Measurements from ENCODE around the gene LRRC4C. TPM values are rescaled to one million over a fixed set of nuclear protein-coding genes. Genes with fewer than 3 reads are reported as not detected.

The LRRC4C gene
- total RNA-seq, 3 donors from 2014 or later (not counting 1 experiment from before 2014, with no cell fraction given): not detected

- Histone ChIP-seq H3K36me3 (ENCODE audit: control insufficient read depth, insufficient read depth, low read length) (no peaks in the 10 kb centered on the region), H3K4me1 (ENCODE audit: control insufficient read depth, insufficient read depth, low read length) (no peaks in the 10 kb centered on the region), H3K4me3 (ENCODE audit: low read length) (no peak overlapping the region), H3K27me3 (ENCODE audit: control insufficient read depth, insufficient read depth, low read length) (no peaks in the 10 kb centered on the region), H3K27ac (ENCODE audit: low read length) (no peak overlapping the region), H3K9me3 (ENCODE audit: control insufficient read depth, insufficient read depth, low read length) (peaks cover 2% of the 10 kb centered on the region)
- H3K27me3 Mint-ChIP-seq (ENCODE audit: low read depth in 2 of 2): no peaks in the 10 kb centered on the region
- TF ChIP-seq CTCF (IDR thresholded peaks at IDR 0.05): no peak
- intact Hi-C loops (cut with micrococcal nuclease): no loop called here
- H3K27ac Mint-ChIP-seq: no peak overlapping the region
- H3K4me3 Mint-ChIP-seq: no peak overlapping the region
- no peaks in the 10 kb centered on the region for H3K36me3 Mint-ChIP-seq
- 63% methylated on average over 2 of the region's 2 CpGs for WGBS (ENCODE audit: insufficient coverage)
- H3K4me1 Mint-ChIP-seq: no peaks in the 10 kb centered on the region
- H3K9me3 Mint-ChIP-seq: peaks cover 14 to 18% of the 10 kb centered on the region in 2 donors
- DNase-seq (no peak), ATAC-seq (no peak)
Measured at GRCh38 chr11:40139536-40139935, 1319.9 kb downstream of the LRRC4C start.

- intact Hi-C loops (cut with micrococcal nuclease): no loop called here
- Histone ChIP-seq H3K9me3 (ENCODE audit: control insufficient read depth, insufficient read depth, low read length) (peaks cover 2% of the 10 kb centered on the region), H3K27ac (ENCODE audit: low read length) (no peak overlapping the region), H3K36me3 (ENCODE audit: control insufficient read depth, insufficient read depth, low read length) (no peaks in the 10 kb centered on the region), H3K4me3 (ENCODE audit: low read length) (no peak overlapping the region), H3K27me3 (ENCODE audit: control insufficient read depth, insufficient read depth, low read length) (no peaks in the 10 kb centered on the region), H3K4me1 (ENCODE audit: control insufficient read depth, insufficient read depth, low read length) (no peaks in the 10 kb centered on the region)
- 98% methylated on average over 3 of the region's 3 CpGs for WGBS (ENCODE audit: insufficient coverage)
- Mint-ChIP-seq H3K27ac (no peak overlapping the region), H3K4me3 (no peak overlapping the region), H3K4me1 (no peaks in the 10 kb centered on the region), H3K9me3 (peaks cover 18 to 22% of the 10 kb centered on the region in 2 donors), H3K27me3 (ENCODE audit: low read depth in 2 of 2) (no peaks in the 10 kb centered on the region), H3K36me3 (no peaks in the 10 kb centered on the region)
- no peak for DNase-seq
- no peak for TF ChIP-seq CTCF (IDR thresholded peaks at IDR 0.05)
- no peak for ATAC-seq
Measured at GRCh38 chr11:40139066-40139465, 1320.4 kb downstream of the LRRC4C start.

- no peaks in the 10 kb centered on the region for H3K36me3 Mint-ChIP-seq
- no peak for TF ChIP-seq CTCF (IDR thresholded peaks at IDR 0.05)
- no peaks in the 10 kb centered on the region for H3K27me3 ChIP-seq (ENCODE audit: control insufficient read depth, insufficient read depth, low read length)
- H3K4me1 ChIP-seq (ENCODE audit: control insufficient read depth, insufficient read depth, low read length): no peaks in the 10 kb centered on the region
- ATAC-seq (no peak), DNase-seq (no peak)
- no peaks in the 10 kb centered on the region for H3K36me3 ChIP-seq (ENCODE audit: control insufficient read depth, insufficient read depth, low read length)
- no peaks in the 10 kb centered on the region for H3K4me1 Mint-ChIP-seq
- H3K4me3 ChIP-seq (ENCODE audit: low read length): no peak overlapping the region
- no peak overlapping the region for H3K27ac ChIP-seq (ENCODE audit: low read length)
- H3K9me3 Mint-ChIP-seq: peaks cover 12% of the 10 kb centered on the region in 2 donors
- no peaks in the 10 kb centered on the region for H3K27me3 Mint-ChIP-seq (ENCODE audit: low read depth in 2 of 2)
- H3K9me3 ChIP-seq (ENCODE audit: control insufficient read depth, insufficient read depth, low read length): no peaks in the 10 kb centered on the region
- intact Hi-C loops (cut with micrococcal nuclease): no loop called here
- no peak overlapping the region for H3K27ac Mint-ChIP-seq
- H3K4me3 Mint-ChIP-seq: no peak overlapping the region
- 75% methylated on average over 1 of the region's 1 CpG for WGBS (ENCODE audit: insufficient coverage)
Measured at GRCh38 chr11:40134820-40135570, 1324.5 kb downstream of the LRRC4C start.

- Histone ChIP-seq H3K36me3 (ENCODE audit: control insufficient read depth, insufficient read depth, low read length) (no peaks in the 10 kb centered on the region), H3K4me1 (ENCODE audit: control insufficient read depth, insufficient read depth, low read length) (no peaks in the 10 kb centered on the region), H3K27ac (ENCODE audit: low read length) (no peak overlapping the region), H3K27me3 (ENCODE audit: control insufficient read depth, insufficient read depth, low read length) (no peaks in the 10 kb centered on the region), H3K9me3 (ENCODE audit: control insufficient read depth, insufficient read depth, low read length) (no peaks in the 10 kb centered on the region), H3K4me3 (ENCODE audit: low read length) (no peak overlapping the region)
- intact Hi-C loops (cut with micrococcal nuclease): no loop called here
- Mint-ChIP-seq H3K4me1 (no peaks in the 10 kb centered on the region), H3K27me3 (ENCODE audit: low read depth in 2 of 2) (no peaks in the 10 kb centered on the region), H3K36me3 (no peaks in the 10 kb centered on the region), H3K4me3 (no peak overlapping the region), H3K9me3 (peaks cover 12% of the 10 kb centered on the region in 2 donors), H3K27ac (no peak overlapping the region)
- ATAC-seq (no peak), DNase-seq (no peak)
- TF ChIP-seq CTCF (IDR thresholded peaks at IDR 0.05): no peak
- WGBS (ENCODE audit: insufficient coverage): 100% methylated on average over 1 of the region's 3 CpGs
Measured at GRCh38 chr11:40133498-40133897, 1326.0 kb downstream of the LRRC4C start.

Data from natural killer cell (primary cell).